Osteoblast (primary cell): ENCODE data around the gene DHRS7C. TPM values are rescaled to one million over a fixed set of nuclear protein-coding genes. Genes with fewer than 3 reads are reported as not detected.
A peak's percentile ranks its signal among the peaks of the same experiment; 100 is the strongest.

ENCODE experiments used
- DNase-seq: peaks from one replicate; pipeline ENCODE4 v3.0.0; 2011; ENCODE audit warnings: low spot score, mixed read lengths; ENCODE audit not compliant: insufficient read length; ENCODE audit errors: missing footprints
- H2AFZ ChIP-seq: 2 replicates; pipeline ENCODE4 v1.6.0; 2011; ENCODE audit warnings: mild to moderate bottlenecking, low read length
- H3K27ac ChIP-seq: 2 replicates; pipeline ENCODE4 v1.5.1; 2011; ENCODE audit warnings: mild to moderate bottlenecking, low read depth, low read length, moderate library complexity
- H3K27me3 ChIP-seq: 2 replicates; pipeline ENCODE4 v1.6.0; 2012; ENCODE audit warnings: mild to moderate bottlenecking, control low read depth, inconsistent platforms, low read length, moderate library complexity; ENCODE audit not compliant: insufficient read depth
- H3K36me3 ChIP-seq: 2 replicates; pipeline ENCODE4 v1.5.1; 2011; ENCODE audit warnings: mild to moderate bottlenecking, low read length, control low read depth, moderate library complexity; ENCODE audit not compliant: insufficient read depth
- H3K4me1 ChIP-seq: 2 replicates; pipeline ENCODE4 v1.5.1; 2011; ENCODE audit warnings: mild to moderate bottlenecking, low read length, control low read depth, moderate library complexity; ENCODE audit not compliant: insufficient read depth
- H3K4me2 ChIP-seq: 2 replicates; pipeline ENCODE4 v1.6.0; 2011; ENCODE audit warnings: mild to moderate bottlenecking, low read length; ENCODE audit not compliant: insufficient read depth
- H3K4me3 ChIP-seq: fragments of 200-600 bp; sonication (generic); 3 replicates; pipeline ENCODE4 v1.5.1; 2012; ENCODE audit warnings: mild to moderate bottlenecking, low read length, inconsistent platforms; ENCODE audit not compliant: insufficient read depth
- H3K79me2 ChIP-seq: 2 replicates; pipeline ENCODE4 v1.6.0; 2012; ENCODE audit warnings: mild to moderate bottlenecking, low read length, control low read depth, inconsistent platforms; ENCODE audit not compliant: insufficient read depth
- H3K9me3 ChIP-seq: 2 replicates; pipeline ENCODE4 v1.5.1; 2011; ENCODE audit warnings: low read depth, low read length, control low read depth
- H4K20me1 ChIP-seq: 2 replicates; pipeline ENCODE4 v1.6.0; 2012; ENCODE audit warnings: mild to moderate bottlenecking, low read length, control low read depth; ENCODE audit not compliant: insufficient read depth
- CTCF ChIP-seq: IDR thresholded peaks from 2 replicates; pipeline ENCODE4 v1.5.1; 2011; ENCODE audit warnings: mild to moderate bottlenecking, low read depth, low read length, moderate library complexity; ENCODE audit errors: extremely low read depth
- total RNA-seq: library from RNA; depleted of rRNA; stranded (reverse); fragments of >200 nt; gene quantifications from 2 replicates; pipeline ENCODE4 v1.2.3, GENCODE V29; 2012

DHRS7C gene
- total RNA-seq, 1 donor = not detected

GRCh38 chr17:9768381-9768934 lies 22.9 kb downstream of the DHRS7C start:
- Histone ChIP-seq H4K20me1 (no peaks in the 10 kb centered on the region), H3K4me2 (no peak overlapping the region), H3K4me3 (no peak overlapping the region), H3K79me2 (no peaks in the 10 kb centered on the region), H3K27ac (no peak overlapping the region), H3K36me3 (no peaks in the 10 kb centered on the region), H3K9me3 (no peaks in the 10 kb centered on the region), H3K4me1 (no peaks in the 10 kb centered on the region), H3K27me3 (no peaks in the 10 kb centered on the region), H2AFZ (no peak overlapping the region)
- DNase-seq = peak; percentile 73
- TF ChIP-seq CTCF = peak; percentile 52

DNA sequence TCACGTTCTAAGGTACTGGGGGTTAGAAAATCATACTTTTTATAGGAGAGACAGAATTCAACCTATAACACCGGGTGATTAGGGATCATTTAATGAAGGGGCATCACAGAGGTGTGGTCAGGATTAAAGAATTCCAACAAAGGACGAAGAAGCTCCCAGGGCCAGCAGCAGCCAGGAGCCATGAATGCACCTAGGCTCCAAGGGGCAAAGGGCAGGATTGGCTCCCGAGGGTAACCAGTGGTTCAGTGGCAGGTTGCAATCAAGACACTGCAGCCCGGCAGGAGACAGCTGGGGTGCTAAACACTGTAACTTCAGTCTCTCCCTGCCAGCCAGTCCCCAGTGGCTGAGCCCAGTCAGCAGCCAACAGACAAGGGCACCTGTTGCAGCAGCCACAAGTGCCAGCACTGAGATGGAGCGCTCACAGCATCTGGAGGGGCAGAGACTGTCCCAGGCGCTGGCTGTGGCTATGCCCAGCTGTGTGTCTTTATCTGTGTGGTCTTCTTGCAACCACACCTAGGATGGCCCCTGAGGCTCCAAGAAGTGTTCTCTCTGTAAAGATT lies 23.9 kb downstream of the DHRS7C start:
- Histone ChIP-seq H3K4me3 (no peak overlapping the region), H3K27ac (no peak overlapping the region), H3K79me2 (no peaks in the 10 kb centered on the region), H3K36me3 (no peaks in the 10 kb centered on the region), H3K9me3 (no peaks in the 10 kb centered on the region), H3K4me2 (no peak overlapping the region), H3K4me1 (no peaks in the 10 kb centered on the region), H2AFZ (no peak overlapping the region), H3K27me3 (no peaks in the 10 kb centered on the region), H4K20me1 (no peaks in the 10 kb centered on the region)
- peak; percentile 31 for DNase-seq
- TF ChIP-seq CTCF = no peak

DNA sequence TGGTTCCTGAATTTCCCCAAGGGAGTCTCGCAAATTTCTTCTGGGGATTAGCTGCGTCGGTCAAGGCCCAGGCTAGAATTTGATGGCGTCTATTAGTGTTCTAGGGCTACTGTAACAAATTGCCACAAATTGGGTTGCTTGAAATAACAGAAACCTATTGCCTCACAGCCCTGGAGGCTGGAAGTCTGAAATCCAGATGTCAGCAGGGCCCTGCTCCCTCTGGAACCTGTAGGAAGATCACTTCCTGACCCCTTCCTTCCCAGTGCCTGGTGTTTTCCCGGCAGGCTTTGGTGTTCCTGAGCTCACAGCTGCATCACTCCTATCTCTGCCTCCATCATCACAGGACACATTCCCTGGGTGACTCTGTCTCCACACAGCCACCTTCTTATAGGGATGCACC lies 24.4 kb downstream of the DHRS7C start:
- Histone ChIP-seq H4K20me1 (no peaks in the 10 kb centered on the region), H3K36me3 (no peaks in the 10 kb centered on the region), H3K9me3 (no peaks in the 10 kb centered on the region), H3K27me3 (no peaks in the 10 kb centered on the region), H2AFZ (no peak overlapping the region), H3K79me2 (no peaks in the 10 kb centered on the region), H3K4me3 (no peak overlapping the region), H3K4me2 (no peak overlapping the region), H3K4me1 (no peaks in the 10 kb centered on the region), H3K27ac (no peak overlapping the region)
- DNase-seq = no peak
- no peak for TF ChIP-seq CTCF

DNA sequence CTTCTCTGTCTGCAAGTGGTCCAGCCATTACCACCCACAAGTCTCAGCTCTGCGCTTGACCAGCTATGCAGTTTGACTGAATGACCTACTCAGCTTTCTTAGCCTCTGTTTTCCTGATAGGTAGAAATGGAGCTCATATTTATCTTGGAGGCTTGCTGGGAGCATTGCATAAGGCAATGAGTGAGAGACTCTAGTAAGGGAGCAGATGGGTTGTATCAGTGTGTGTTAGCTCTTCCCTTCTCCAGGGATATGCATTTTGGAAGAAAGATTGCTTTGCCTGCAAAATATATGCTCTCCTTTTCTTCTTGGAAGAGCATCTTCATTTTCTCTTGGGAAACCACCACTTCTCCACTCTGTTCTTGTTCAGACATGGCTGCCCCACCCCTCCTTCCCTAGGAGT lies 26.1 kb downstream of the DHRS7C start:
- TF ChIP-seq CTCF = no peak
- Histone ChIP-seq H3K27me3 (no peaks in the 10 kb centered on the region), H2AFZ (no peak overlapping the region), H3K79me2 (no peaks in the 10 kb centered on the region), H3K4me1 (no peaks in the 10 kb centered on the region), H3K36me3 (no peaks in the 10 kb centered on the region), H3K4me3 (no peak overlapping the region), H3K4me2 (no peak overlapping the region), H3K9me3 (no peaks in the 10 kb centered on the region), H4K20me1 (no peaks in the 10 kb centered on the region), H3K27ac (no peak overlapping the region)
- DNase-seq = no peak
